AG09319 (cell line): ENCODE data around the gene SLC12A5.
"Not testable (repeated sequence)": the region's sequence is repeated elsewhere in the genome, so short reads cannot be mapped to it uniquely, and the experiment has no call there.

Source experiments
- DNase-seq: peaks from one replicate; pipeline ENCODE4 v3.0.0-alpha.2; 2010; ENCODE audit warnings: low read depth; ENCODE audit errors: extremely low read depth
- CTCF ChIP-seq: IDR thresholded peaks from 2 replicates; pipeline ENCODE4 v1.5.1; 2011; ENCODE audit warnings: low read depth, mild to moderate bottlenecking, inconsistent platforms, low read length, moderate library complexity

SLC12A5 gene

DNA sequence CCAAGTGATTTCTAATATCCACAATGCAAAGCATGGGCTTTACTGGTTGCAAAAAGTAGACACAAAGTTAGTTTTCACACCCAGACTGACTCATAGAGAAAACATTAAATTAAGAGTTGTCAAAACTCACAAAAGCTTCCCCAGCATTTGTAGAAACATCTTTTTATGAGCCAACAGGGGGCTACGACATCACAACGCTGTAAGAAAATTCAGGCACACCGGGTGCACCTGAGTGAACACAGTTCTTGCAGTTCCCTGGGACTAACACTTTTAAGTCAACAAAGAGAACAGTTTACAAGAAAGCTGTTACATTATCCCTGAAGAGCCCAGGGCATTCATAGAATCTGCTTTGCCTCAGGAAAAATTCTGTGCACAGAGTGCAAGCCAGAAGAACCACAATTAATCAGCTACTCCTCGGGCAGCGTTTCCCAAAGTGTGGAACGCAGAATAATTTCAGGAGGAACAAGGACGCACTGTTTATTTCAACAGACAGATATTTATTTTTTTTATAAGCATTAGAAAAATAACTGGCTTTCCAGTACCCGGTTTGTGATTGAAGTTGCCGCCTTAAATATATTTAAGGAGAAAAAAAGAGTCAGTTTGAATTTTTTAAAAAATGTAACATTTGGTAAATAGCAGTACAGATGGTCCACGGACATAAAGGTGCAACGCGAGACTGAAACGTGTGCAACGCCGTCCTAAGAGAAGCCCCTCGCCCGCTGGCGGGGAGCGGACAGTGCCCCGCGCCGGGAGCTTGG, 59.6 kb downstream of the SLC12A5 start:
- no peak for DNase-seq
- no peak for TF ChIP-seq CTCF

DNA sequence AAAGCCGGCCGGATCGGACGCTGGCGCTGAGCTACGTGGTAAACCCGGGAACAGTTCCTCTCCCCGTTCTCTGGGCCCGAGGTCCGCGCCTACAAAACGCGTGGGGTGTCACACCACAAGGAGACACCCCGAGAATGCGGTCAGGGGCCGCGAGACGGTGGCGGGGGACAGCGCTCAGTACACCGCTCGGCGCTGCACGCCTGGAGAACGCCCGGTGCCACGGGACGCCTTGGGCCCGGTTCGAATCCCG, 60.1 kb downstream of the SLC12A5 start:
- DNase-seq, result no peak
- no peak for TF ChIP-seq CTCF

- peak; percentile 90 for DNase-seq
- TF ChIP-seq CTCF, result no peak; the same call in 1 of the 2 replicates
Measured at GRCh38 chr20:46089417-46090388, 60.7 kb downstream of the SLC12A5 start, which contains the start of gene NCOA5. Gene NCOA5 (minus strand): TSS chr20:46089962. CDS start chr20:46079424, 10,538 bp downstream.

DNA sequence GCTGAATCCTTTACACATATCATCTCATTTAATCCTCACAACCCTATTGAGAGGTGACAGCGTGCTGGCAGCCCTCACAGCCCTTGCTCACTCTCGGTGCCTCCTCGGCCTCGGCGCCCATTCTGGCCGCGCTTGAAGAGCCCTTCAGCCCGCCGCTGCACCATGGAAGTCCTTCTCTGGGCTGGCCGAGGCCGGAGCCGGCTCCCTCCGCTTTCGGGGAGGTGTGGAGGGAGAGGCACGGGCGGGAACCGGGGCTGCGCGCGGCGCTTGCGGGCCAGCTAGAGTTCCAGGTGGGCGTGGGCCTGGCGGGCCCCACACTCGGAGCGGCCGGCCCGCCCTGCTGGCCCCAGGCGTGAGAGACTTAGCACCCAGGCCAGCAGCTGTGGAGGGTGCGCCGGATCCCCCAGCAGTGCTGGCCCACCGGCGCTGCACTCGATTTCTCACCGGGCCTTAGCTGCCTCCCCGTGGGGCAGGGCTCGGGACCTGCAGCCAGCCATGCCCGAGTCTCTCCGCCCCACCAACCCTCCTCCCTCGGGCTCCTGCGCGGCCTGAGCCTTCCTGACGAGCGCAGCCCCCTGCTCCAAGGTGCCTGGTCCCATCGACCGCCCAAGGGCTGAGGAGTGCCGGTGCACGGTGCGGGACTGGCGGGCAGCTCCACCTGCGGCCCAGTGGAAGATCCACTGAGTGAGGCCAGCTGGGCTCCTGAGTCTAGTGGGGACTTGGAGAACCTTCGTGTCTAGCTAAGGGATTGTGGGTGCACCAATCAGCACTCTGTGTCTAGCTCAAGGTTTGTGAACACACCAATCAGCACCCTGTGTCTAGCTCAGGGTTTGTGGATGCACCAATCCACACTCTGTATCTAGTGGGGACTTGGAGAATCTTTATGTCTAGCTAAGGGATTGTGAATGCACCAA, 62.9 kb downstream of the SLC12A5 start:
- DNase-seq, result not testable (repeated sequence)

DNA sequence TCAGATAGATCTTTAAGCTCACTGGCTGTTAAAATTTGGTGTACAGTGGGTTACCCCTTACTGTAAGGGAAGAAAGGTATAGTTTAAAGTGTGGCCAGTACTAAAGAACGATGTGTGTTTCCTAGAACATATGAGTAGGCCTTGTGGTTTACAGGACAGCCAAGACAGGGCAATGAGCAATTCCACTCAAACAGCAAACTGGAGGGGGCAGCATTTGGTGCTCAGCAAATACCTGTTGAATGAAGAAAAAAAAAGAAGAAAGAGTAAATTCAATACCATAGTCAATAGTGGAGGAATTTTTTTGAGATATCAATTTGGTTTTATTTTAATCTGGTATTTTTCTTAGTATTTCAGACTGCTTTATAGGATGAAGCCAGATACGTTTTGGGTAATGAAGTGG, 64.5 kb downstream of the SLC12A5 start:
- DNase-seq, result no peak
- TF ChIP-seq CTCF, result no peak

GRCh38 chr20:46099491-46100287, 70.7 kb downstream of the SLC12A5 start:
- no peak for DNase-seq
- TF ChIP-seq CTCF, result no peak

- not testable (repeated sequence) for DNase-seq
Measured at GRCh38 chr20:46100444-46100843, 71.4 kb downstream of the SLC12A5 start.
